HG03135 (cell line): ENCODE measurements around the gene TMTC2.

Experiments used
- ATAC-seq: cut with Tn5 transposase; IDR thresholded peaks from one replicate; pipeline ENCODE4 v1.9.1; 2021; ENCODE audit warnings: mild to moderate bottlenecking, moderate library complexity; ENCODE audit not compliant: unreplicated experiment

TMTC2 gene

GRCh38 chr12:83172866-83173649 lies 486.4 kb downstream of the TMTC2 start:
- no peak for ATAC-seq

- no peak for ATAC-seq
These were observed 493.3 kb downstream of the TMTC2 start for GRCh38 chr12:83179999-83180398.

- no peak for ATAC-seq
These were observed 494.4 kb downstream of the TMTC2 start for GRCh38 chr12:83181074-83181473.

DNA sequence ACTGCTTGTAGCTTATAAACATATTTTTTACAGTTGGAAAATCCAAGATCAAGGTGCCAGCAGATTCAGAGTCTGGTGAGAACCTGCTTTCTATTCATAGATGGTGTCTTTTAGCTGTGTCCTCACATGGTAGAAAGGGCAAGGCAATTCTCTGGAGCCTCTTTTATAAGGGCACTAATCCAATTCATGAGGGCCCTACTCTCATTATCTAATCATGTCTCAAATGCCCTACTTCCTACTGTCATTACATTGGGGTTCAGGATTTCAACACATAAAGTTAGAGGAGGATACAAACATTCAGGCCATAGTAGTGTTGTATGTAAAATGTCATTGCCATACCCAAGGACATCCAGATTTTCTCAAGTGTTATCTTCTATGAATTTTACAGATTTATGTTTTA lies 496.4 kb downstream of the TMTC2 start:
- ATAC-seq = no peak
